Gastroesophageal sphincter (tissue), 3 donors: ENCODE data around the gene EGFL8.

Experiments used
- CTCF ChIP-seq, 4 experiments: fragments of 200-600 bp in 2 of 4; fragments of 450-650 bp in 2 of 4; sonication (generic) in 1 of 4; IDR thresholded peaks; one replicate each; pipeline ENCODE4 v1.5.1; 2017 to 2019; ENCODE audit warnings: antibody characterized with exemption in 4 of 4, mild to moderate bottlenecking in 2 of 4, moderate library complexity in 2 of 4
- EP300 ChIP-seq: sonication (generic); formaldehyde crosslinking; IDR thresholded peaks from one replicate; pipeline ENCODE4 v1.6.1; 2017; ENCODE audit warnings: antibody characterized with exemption, mild to moderate bottlenecking
- POLR2A ChIP-seq, 2 donors: fragments of 450-650 bp; IDR thresholded peaks; one replicate each; pipeline ENCODE4 v1.6.1; 2017; ENCODE audit warnings: antibody characterized with exemption in 2 of 2, mild to moderate bottlenecking in 2 of 2, moderate library complexity in 1 of 2
- POLR2AphosphoS5 ChIP-seq: sonication (generic); formaldehyde crosslinking; IDR thresholded peaks from one replicate; pipeline ENCODE4 v1.6.1; 2017; ENCODE audit warnings: antibody characterized with exemption

- TF ChIP-seq CTCF (IDR thresholded peaks at IDR 0.05) (no peak), EP300 (no peak), POLR2A (IDR thresholded peaks at IDR 0.05) (no peak), POLR2AphosphoS5 (no peak)
Measured at GRCh38 chr6:32137454-32137853, 26.9 kb upstream of the EGFL8 start.
